Osteocyte (in vitro differentiated cells): Measurements from ENCODE around the gene ZNF618. TPM values are rescaled to one million over a fixed set of nuclear protein-coding genes. Genes with fewer than 3 reads are reported as not detected.

ENCODE experiments used
- DNase-seq: peaks from one replicate; pipeline ENCODE4 v3.0.0; 2021; ENCODE audit warnings: mixed read lengths; ENCODE audit not compliant: unreplicated experiment; ENCODE audit errors: extremely low spot score
- H3K27ac Mint-ChIP-seq: one replicate; pipeline ENCODE4 v1.8.0; 2021; ENCODE audit warnings: mild to moderate bottlenecking, mixed read lengths; ENCODE audit not compliant: unreplicated experiment
- H3K27me3 Mint-ChIP-seq: one replicate; pipeline ENCODE4 v1.8.0; 2021; ENCODE audit warnings: mixed read lengths; ENCODE audit not compliant: unreplicated experiment
- H3K36me3 Mint-ChIP-seq: one replicate; pipeline ENCODE4 v1.8.0; 2021; ENCODE audit warnings: mixed read lengths; ENCODE audit not compliant: unreplicated experiment
- H3K4me1 Mint-ChIP-seq: one replicate; pipeline ENCODE4 v1.8.0; 2021; ENCODE audit warnings: mixed read lengths; ENCODE audit not compliant: unreplicated experiment
- H3K4me3 Mint-ChIP-seq: one replicate; pipeline ENCODE4 v1.8.0; 2021; ENCODE audit warnings: mild to moderate bottlenecking, moderate library complexity, mixed read lengths; ENCODE audit not compliant: unreplicated experiment
- H3K9me3 Mint-ChIP-seq: one replicate; pipeline ENCODE4 v1.8.0; 2021; ENCODE audit warnings: mixed read lengths; ENCODE audit not compliant: unreplicated experiment
- total RNA-seq: library from RNA; stranded (reverse); gene quantifications from 2 replicates; pipeline ENCODE4 v1.2.1, GENCODE V29; 2021
- TF ChIP-seq, protein P1 (sequence below): fragments of 200-600 bp; sonication (generic); IDR thresholded peaks from 2 replicates; pipeline ENCODE4 v1.5.0; 2021; ENCODE audit warnings: antibody characterized with exemption, mild to moderate bottlenecking, moderate library complexity

Gene ZNF618
- total RNA-seq, 1 donor from 2014 or later, result 36.8 TPM

DNA sequence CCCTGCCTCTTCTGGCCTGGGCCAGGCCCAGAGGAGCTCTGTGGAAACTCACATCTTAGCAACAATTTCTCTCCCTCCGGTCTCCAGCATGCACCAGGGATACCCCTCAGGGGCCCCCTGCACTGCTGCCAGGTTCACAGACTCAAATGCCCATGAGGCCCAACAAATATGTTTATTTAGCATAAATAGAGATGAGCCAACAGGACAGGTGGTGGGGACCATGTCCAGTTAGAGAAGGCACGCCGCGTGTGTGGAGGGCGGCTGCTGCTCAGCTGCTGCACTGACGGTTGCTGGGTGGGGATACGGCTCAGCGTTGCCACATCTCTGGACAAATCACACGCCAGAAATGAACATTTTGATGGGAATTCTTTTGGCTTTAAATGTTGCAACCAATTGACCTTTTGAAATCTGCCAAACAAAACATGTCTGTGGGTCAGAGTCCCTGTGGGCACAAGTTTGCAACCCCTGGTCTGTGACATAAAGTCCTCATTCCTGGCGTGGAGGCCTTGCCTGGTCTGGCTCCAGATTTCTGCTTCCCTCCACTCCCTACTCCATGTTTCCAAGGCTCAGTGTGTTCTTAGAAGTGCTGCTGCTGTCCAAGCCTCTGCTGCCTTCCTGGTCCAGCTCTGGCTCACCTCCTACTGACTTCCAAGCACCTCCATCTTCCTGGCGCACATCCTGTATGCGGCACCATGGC is 113.1 kb downstream of the ZNF618 start:
- TF ChIP-seq, protein P1, sequence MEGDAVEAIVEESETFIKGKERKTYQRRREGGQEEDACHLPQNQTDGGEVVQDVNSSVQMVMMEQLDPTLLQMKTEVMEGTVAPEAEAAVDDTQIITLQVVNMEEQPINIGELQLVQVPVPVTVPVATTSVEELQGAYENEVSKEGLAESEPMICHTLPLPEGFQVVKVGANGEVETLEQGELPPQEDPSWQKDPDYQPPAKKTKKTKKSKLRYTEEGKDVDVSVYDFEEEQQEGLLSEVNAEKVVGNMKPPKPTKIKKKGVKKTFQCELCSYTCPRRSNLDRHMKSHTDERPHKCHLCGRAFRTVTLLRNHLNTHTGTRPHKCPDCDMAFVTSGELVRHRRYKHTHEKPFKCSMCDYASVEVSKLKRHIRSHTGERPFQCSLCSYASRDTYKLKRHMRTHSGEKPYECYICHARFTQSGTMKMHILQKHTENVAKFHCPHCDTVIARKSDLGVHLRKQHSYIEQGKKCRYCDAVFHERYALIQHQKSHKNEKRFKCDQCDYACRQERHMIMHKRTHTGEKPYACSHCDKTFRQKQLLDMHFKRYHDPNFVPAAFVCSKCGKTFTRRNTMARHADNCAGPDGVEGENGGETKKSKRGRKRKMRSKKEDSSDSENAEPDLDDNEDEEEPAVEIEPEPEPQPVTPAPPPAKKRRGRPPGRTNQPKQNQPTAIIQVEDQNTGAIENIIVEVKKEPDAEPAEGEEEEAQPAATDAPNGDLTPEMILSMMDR, result no peak
- no peak overlapping the region for H3K4me3 Mint-ChIP-seq
- no peaks in the 10 kb centered on the region for H3K9me3 Mint-ChIP-seq
- peaks cover 26% of the 10 kb centered on the region for H3K36me3 Mint-ChIP-seq
- no peak overlapping the region for H3K27ac Mint-ChIP-seq
- DNase-seq, result no peak
- H3K4me1 Mint-ChIP-seq, result peaks cover 23% of the 10 kb centered on the region
- H3K27me3 Mint-ChIP-seq, result no peaks in the 10 kb centered on the region

DNA sequence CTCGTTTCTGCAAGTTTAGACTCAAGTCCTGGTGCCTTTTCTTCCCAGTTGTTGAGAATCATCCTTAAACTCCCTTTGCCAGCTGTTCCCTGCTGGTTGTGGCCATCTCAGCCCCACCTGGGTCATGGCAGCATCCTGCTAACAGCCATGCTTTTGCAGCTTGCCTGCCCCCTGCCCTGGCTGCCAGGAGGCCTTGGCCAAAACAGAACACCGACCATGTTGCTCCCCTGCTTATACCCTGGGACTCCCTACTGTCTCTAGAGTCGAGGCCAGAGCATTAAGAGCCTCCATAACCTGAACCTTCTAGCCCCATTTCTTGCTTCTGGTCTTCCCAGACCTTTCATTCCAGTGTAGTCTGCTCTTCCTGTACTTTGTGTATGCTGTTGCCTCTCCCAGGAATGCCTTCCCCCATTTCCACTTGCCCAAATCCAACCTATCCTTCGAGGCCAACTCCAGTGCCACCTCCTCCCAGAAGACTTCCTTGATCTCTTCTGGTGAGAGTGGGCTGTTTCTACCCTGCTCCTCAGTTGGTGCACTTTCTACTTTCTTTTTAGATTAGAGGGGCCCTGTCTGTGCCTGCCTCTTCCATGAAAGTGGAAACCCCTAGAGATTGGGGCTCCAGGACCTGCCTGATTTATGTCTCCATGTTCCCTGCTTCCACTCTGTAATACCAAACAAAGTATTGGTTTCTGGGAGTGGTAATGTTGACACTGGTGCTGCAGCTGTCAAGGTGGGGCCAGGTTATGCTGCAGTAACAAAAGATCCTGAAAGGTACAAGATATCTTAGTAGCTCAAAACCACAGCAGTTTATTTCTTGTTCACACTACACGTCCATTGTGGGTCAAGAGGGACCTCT is 113.8 kb downstream of the ZNF618 start:
- no peaks in the 10 kb centered on the region for H3K27me3 Mint-ChIP-seq
- peaks cover 22% of the 10 kb centered on the region for H3K4me1 Mint-ChIP-seq
- H3K4me3 Mint-ChIP-seq, result no peak overlapping the region
- DNase-seq, result no peak
- peaks cover 24% of the 10 kb centered on the region for H3K36me3 Mint-ChIP-seq
- H3K27ac Mint-ChIP-seq, result no peak overlapping the region
- TF ChIP-seq, protein P1, result no peak
- no peaks in the 10 kb centered on the region for H3K9me3 Mint-ChIP-seq

DNA sequence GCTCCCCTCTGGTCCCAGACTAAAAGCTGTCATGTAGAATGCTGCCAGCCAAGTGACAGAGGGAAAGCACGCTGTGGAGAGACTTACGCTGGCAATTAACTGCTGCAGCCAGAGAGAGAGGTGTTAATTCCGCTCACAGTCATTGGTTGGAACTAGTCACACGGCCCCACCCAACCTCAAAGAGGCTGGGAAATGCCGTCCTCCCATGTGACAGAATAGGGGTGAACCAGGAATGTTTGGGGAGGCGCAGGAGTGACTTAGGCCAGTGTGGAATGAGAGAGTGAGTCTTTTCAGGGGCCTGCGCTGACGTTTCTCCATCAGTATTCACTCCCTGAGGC is 114.4 kb downstream of the ZNF618 start:
- Mint-ChIP-seq H3K4me3 (no peak overlapping the region), H3K36me3 (peaks cover 24% of the 10 kb centered on the region), H3K9me3 (no peaks in the 10 kb centered on the region), H3K27me3 (no peaks in the 10 kb centered on the region), H3K4me1 (peaks cover 22% of the 10 kb centered on the region), H3K27ac (no peak overlapping the region)
- no peak for DNase-seq
- TF ChIP-seq, protein P1, result no peak

- H3K36me3 Mint-ChIP-seq, result peaks cover 24% of the 10 kb centered on the region
- H3K4me1 Mint-ChIP-seq, result peaks cover 22% of the 10 kb centered on the region
- TF ChIP-seq, protein P1, result no peak
- H3K9me3 Mint-ChIP-seq, result no peaks in the 10 kb centered on the region
- H3K27ac Mint-ChIP-seq, result no peak overlapping the region
- no peaks in the 10 kb centered on the region for H3K27me3 Mint-ChIP-seq
- H3K4me3 Mint-ChIP-seq, result no peak overlapping the region
- DNase-seq, result no peak
Observed at GRCh38 chr9:113990975-113991471, 114.9 kb downstream of the ZNF618 start.

DNA sequence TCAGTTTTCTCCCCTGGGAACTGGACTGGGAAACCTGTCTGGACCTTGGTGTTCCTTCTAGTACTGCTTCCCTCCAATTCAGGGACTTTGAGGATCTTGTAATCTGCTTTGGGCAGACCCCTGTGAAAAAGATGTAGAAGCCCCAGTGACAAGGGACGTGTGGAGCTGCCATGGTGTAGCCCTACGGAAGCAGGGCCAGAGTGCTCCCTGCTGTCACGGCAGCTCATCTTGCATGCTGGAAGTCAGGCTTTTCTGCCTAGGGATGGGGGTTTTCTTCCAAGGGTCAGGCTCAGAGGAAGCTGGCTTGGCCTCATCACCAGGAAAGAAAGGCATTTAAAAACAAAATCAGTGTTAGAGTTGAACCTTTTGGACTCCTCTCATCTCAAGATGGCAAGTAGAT is 115.6 kb downstream of the ZNF618 start:
- no peak for DNase-seq
- TF ChIP-seq, protein P1, result no peak
- Mint-ChIP-seq H3K36me3 (peaks cover 23% of the 10 kb centered on the region), H3K4me1 (peaks cover 18% of the 10 kb centered on the region), H3K27me3 (no peaks in the 10 kb centered on the region), H3K27ac (no peak overlapping the region), H3K4me3 (no peak overlapping the region), H3K9me3 (no peaks in the 10 kb centered on the region)
